IMR-90 (cell line): ENCODE results near the gene UNC13B. TPM values are rescaled to one million over a fixed set of nuclear protein-coding genes. Genes with fewer than 3 reads are reported as not detected.

Experiments
- ATAC-seq: fragments of 200-7000 bp; cut with Tn5 transposase; 2 replicates; pipeline ENCODE4 v1.9.1; 2020; ENCODE audit warnings: low read depth, mild to moderate bottlenecking, moderate library complexity
- BruUV-seq: library from RNA; stranded (reverse); fragments of 400-500 nt; replicated peaks from 2 replicates; lab custom pipeline; 2021; lab: Mats Ljungman, UMichigan
- CTCF ChIA-PET: fragments of 300-600 bp; formaldehyde crosslinking; extraction: SDS; loops from one replicate; lab custom pipeline; 2021; ENCODE audit warnings: antibody characterized with exemption; lab: Yijun Ruan, JAX
- POLR2A ChIA-PET: fragments of 300-600 bp; sonication (Branson Sonifier 250); formaldehyde crosslinking; loops from one replicate; lab custom pipeline; 2022; ENCODE audit warnings: antibody characterized with exemption; ENCODE audit not compliant: unreplicated experiment; lab: Charles Lee
- DNase-seq: peaks from one replicate; pipeline ENCODE4 v3.0.0; 2013
- H2AFZ ChIP-seq: replicated peaks from 2 replicates; pipeline ENCODE3; 2013; ENCODE audit warnings: low read length, mild to moderate bottlenecking; ENCODE audit not compliant: poor library complexity
- H2AK5ac ChIP-seq: 2 replicates; pipeline ENCODE4 v1.6.1; 2013; ENCODE audit warnings: low read depth, low read length, inconsistent platforms
- H2AK9ac ChIP-seq: replicated peaks from 2 replicates; pipeline ENCODE3; 2013; ENCODE audit warnings: mild to moderate bottlenecking, low read depth, low read length, moderate library complexity; ENCODE audit not compliant: poor library complexity
- H2BK120ac ChIP-seq: 2 replicates; pipeline ENCODE4 v1.6.1; 2013; ENCODE audit warnings: low read depth, low read length, inconsistent platforms
- H2BK15ac ChIP-seq: 3 replicates; pipeline ENCODE4 v1.6.1; 2013; ENCODE audit warnings: low read depth, low read length, inconsistent platforms
- H2BK20ac ChIP-seq: 2 replicates; pipeline ENCODE4 v1.6.1; 2013; ENCODE audit warnings: low read depth, mild to moderate bottlenecking, inconsistent platforms, low read length, moderate library complexity
- H2BK5ac ChIP-seq: 2 replicates; pipeline ENCODE4 v1.6.1; 2013; ENCODE audit warnings: mild to moderate bottlenecking, low read depth, low read length, inconsistent platforms; ENCODE audit not compliant: poor library complexity, severe bottlenecking
- H3K14ac ChIP-seq: replicated peaks from 2 replicates; pipeline ENCODE4 v1.6.1; 2013; ENCODE audit warnings: low read depth, low read length, inconsistent platforms
- H3K18ac ChIP-seq: 2 replicates; pipeline ENCODE4 v1.6.1; 2013; ENCODE audit warnings: low read depth, low read length, control low read depth
- H3K23ac ChIP-seq: 2 replicates; pipeline ENCODE4 v1.6.1; 2013; ENCODE audit warnings: low read depth, low read length, inconsistent platforms
- H3K27ac ChIP-seq: 2 replicates; pipeline ENCODE4 v1.5.1; 2013; ENCODE audit warnings: mild to moderate bottlenecking, control low read depth, low read length; ENCODE audit not compliant: insufficient read depth
- H3K27me3 ChIP-seq: 2 replicates; pipeline ENCODE4 v1.6.1; 2013; ENCODE audit warnings: low read length; ENCODE audit not compliant: control insufficient read depth, insufficient read depth
- H3K36me3 ChIP-seq: 2 replicates; pipeline ENCODE4 v1.6.1; 2013; ENCODE audit warnings: low read length, mixed read lengths; ENCODE audit not compliant: control insufficient read depth, insufficient read depth
- H3K4ac ChIP-seq: 2 replicates; pipeline ENCODE4 v1.6.1; 2013; ENCODE audit warnings: low read depth, low read length, inconsistent platforms
- H3K4me1 ChIP-seq: 2 replicates; pipeline ENCODE4 v1.6.1; 2013; ENCODE audit warnings: low read length, mixed read lengths; ENCODE audit not compliant: control insufficient read depth, insufficient read depth
- H3K4me2 ChIP-seq: 2 replicates; pipeline ENCODE4 v1.6.1; 2013; ENCODE audit warnings: low read depth, mild to moderate bottlenecking, control low read depth, low read length, moderate library complexity
- H3K4me3 ChIP-seq: 2 replicates; pipeline ENCODE4 v1.5.1; 2013; ENCODE audit warnings: low read depth, mild to moderate bottlenecking, control low read depth, low read length, moderate library complexity; ENCODE audit not compliant: insufficient read depth
- H3K56ac ChIP-seq: 2 replicates; pipeline ENCODE4 v1.6.1; 2013; ENCODE audit warnings: low read length, inconsistent platforms; ENCODE audit not compliant: insufficient read depth; ENCODE audit errors: extremely low read depth
- H3K79me1 ChIP-seq, 2 experiments: 2 replicates each; pipeline ENCODE4 v1.6.1; 2013; ENCODE audit warnings: low read length in 2 of 2, inconsistent platforms in 1 of 2, low read depth in 1 of 2
- H3K9ac ChIP-seq: 2 replicates; pipeline ENCODE4 v1.6.1; 2013; ENCODE audit warnings: low read depth, low read length, control low read depth
- H3K9me1 ChIP-seq: 2 replicates; pipeline ENCODE4 v1.6.1; 2013; ENCODE audit warnings: low read length, inconsistent platforms; ENCODE audit not compliant: insufficient read depth
- H3K9me3 ChIP-seq: 2 replicates; pipeline ENCODE4 v1.6.1; 2013; ENCODE audit warnings: low read length; ENCODE audit not compliant: control insufficient read depth, insufficient read depth
- H4K20me1 ChIP-seq: 2 replicates; pipeline ENCODE4 v1.6.1; 2013; ENCODE audit warnings: low read length, inconsistent platforms; ENCODE audit not compliant: insufficient read depth
- H4K5ac ChIP-seq: 2 replicates; pipeline ENCODE4 v1.6.1; 2013; ENCODE audit warnings: mild to moderate bottlenecking, low read depth, low read length, control low read depth
- H4K8ac ChIP-seq, 2 experiments: 2 replicates each; pipeline ENCODE4 v1.6.1; 2013; ENCODE audit warnings: low read depth in 2 of 2, low read length in 2 of 2, control low read depth in 1 of 2, inconsistent platforms in 1 of 2
- H4K91ac ChIP-seq: 2 replicates; pipeline ENCODE4 v1.6.1; 2013; ENCODE audit warnings: low read depth, low read length, inconsistent platforms; ENCODE audit not compliant: insufficient read depth
- BHLHE40 ChIP-seq: fragments of 150-350 bp; IDR thresholded peaks from 2 replicates; pipeline ENCODE4 v1.6.1; 2016; ENCODE audit warnings: mild to moderate bottlenecking, low read depth, low read length
- CEBPB ChIP-seq: IDR thresholded peaks from 2 replicates; pipeline ENCODE4 v1.6.1; 2012; ENCODE audit warnings: low read depth, low read length, improper control_type of control experiment
- CHD1 ChIP-seq: IDR thresholded peaks from 2 replicates; pipeline ENCODE4 v1.6.1; 2012; ENCODE audit warnings: low read depth, low read length, improper control_type of control experiment
- CTCF ChIP-seq: conservative IDR thresholded peaks from 2 replicates; pipeline ENCODE4 v1.5.1; 2012; ENCODE audit warnings: mild to moderate bottlenecking, low read depth, low read length, improper control_type of control experiment
- ELK1 ChIP-seq: fragments of 150-350 bp; IDR thresholded peaks from 2 replicates; pipeline ENCODE4 v1.6.1; 2016; ENCODE audit warnings: low read depth, mild to moderate bottlenecking, low read length, moderate library complexity, borderline replicate concordance
- FOS ChIP-seq: fragments of 150-350 bp; IDR thresholded peaks from 2 replicates; pipeline ENCODE4 v1.6.1; 2016; ENCODE audit warnings: low read depth, low read length
- MAZ ChIP-seq: IDR thresholded peaks from 2 replicates; pipeline ENCODE4 v1.6.1; 2012; ENCODE audit warnings: low read depth, mild to moderate bottlenecking, low read length, improper control_type of control experiment, moderate library complexity, borderline replicate concordance
- MXI1 ChIP-seq: IDR thresholded peaks from 2 replicates; pipeline ENCODE4 v1.6.1; 2012; ENCODE audit warnings: low read depth, mild to moderate bottlenecking, low read length, moderate library complexity, borderline replicate concordance
- NFE2L2 ChIP-seq: fragments of 150-350 bp; IDR thresholded peaks from 2 replicates; pipeline ENCODE4 v1.6.1; 2016; ENCODE audit warnings: low read depth, mild to moderate bottlenecking, low read length
- RAD21 ChIP-seq: IDR thresholded peaks from 2 replicates; pipeline ENCODE4 v1.6.1; 2012; ENCODE audit warnings: low read length, improper control_type of control experiment
- RCOR1 ChIP-seq: IDR thresholded peaks from 2 replicates; pipeline ENCODE4 v1.6.1; 2012; ENCODE audit warnings: mild to moderate bottlenecking, low read length, improper control_type of control experiment; ENCODE audit not compliant: insufficient replicate concordance
- RFX5 ChIP-seq: IDR thresholded peaks from 2 replicates; pipeline ENCODE4 v1.8.0; 2012; ENCODE audit warnings: low read depth, mild to moderate bottlenecking, low read length, moderate library complexity
- USF2 ChIP-seq: fragments of 150-350 bp; IDR thresholded peaks from 2 replicates; pipeline ENCODE4 v1.6.1; 2017; ENCODE audit warnings: mild to moderate bottlenecking, antibody characterized with exemption, low read length, low read depth
- WGBS, 2 experiments: methylation state at CpG; one replicate each; pipeline versions ENCODE4 v1.1.5 to v1.1.7; 2013; ENCODE audit warnings: missing lambda C conversion rate in 2 of 2; ENCODE audit not compliant: insufficient read length in 1 of 2; ENCODE audit errors: extremely low coverage in 2 of 2; 5-methylcytosine and 5-hydroxymethylcytosine counted together
- dilution Hi-C: fragments of 300-500 bp; cut with HindIII; formaldehyde crosslinking; loops from one replicate; pipeline ENCODE4 v1.14.3; 2018; ENCODE audit warnings: low sequenced_read_pairs; ENCODE audit not compliant: unreplicated experiment
- in situ Hi-C: fragments of 300-500 bp; cut with MboI; formaldehyde crosslinking; loops from 3 replicates; pipeline ENCODE4 v1.14.3; 2019; ENCODE audit warnings: low sequenced_read_pairs, inconsistent platforms, mixed read lengths
- intact Hi-C: fragments of 100-400 bp; cut with micrococcal nuclease; formaldehyde crosslinking; loops from 2 replicates; pipeline ENCODE4 v1.10.0; 2022
- polyA plus RNA-seq, 3 experiments: library from polyadenylated mRNA; depleted of rRNA; stranded (reverse); fragments of >200 nt; gene quantifications; 2 replicates each; pipeline ENCODE4 v1.2.3, GENCODE V29; 2012; ENCODE audit warnings: low replicate concordance in 1 of 3
- total RNA-seq: library from RNA; depleted of rRNA; stranded (reverse); fragments of >200 nt; gene quantifications from 2 replicates; pipeline ENCODE4 v1.2.3, GENCODE V29; 2012

Gene UNC13B
- total and polyA plus RNA-seq, 2 of the 4 experiments (the other 2 are of a cell fraction) = 7.5 to 14.3 TPM

DNA sequence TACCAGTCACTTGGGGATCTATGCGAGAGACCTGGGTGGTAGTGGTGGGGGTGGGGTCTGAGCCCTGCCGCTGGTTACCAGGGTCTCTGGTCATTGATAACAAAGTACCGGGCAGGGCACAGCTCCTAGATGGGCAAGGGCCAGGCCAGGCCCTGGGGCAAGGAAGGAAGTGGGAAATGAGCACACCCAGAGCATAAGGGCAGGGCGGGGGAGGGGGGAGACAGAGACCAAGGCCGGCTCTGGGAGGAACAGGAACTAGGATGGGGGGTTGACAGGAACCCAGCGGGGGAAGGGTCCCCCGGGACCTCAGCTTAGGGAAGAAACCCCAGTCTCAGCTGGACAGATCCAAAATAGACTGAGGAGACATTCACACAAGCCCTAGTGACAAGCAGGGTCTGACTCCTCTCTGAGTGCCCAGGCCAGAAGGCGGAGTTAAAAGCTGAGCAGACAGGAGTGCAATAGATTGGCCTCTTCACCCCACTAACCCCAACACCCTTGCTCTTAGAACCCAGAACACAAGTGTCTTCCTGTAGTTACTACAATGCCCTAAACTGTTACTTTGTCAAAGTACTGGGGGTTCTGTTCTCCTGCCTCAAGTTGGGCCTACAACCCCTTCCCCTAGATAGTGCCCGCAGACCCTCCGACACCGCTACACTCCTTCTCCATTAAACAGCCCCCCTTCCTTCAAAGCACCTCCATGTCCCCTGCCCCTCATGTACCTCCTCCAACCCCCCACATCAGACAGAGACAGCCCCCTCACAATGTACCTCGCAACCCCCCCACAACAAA, 46.8 kb upstream of the UNC13B start:
- Histone ChIP-seq H3K18ac (peak overlapping the region; percentile 18), H4K20me1 (peaks cover 12% of the 10 kb centered on the region; the same call in 1 of the 2 replicates), H2AFZ (peak overlapping the region; percentile 91), H3K23ac (peak overlapping the region; percentile 73), H3K36me3 (no peaks in the 10 kb centered on the region), H3K4me3 (peak overlapping the region; percentile 88), H4K91ac (peak overlapping the region; percentile 94), H3K4me1 (peaks cover 22% of the 10 kb centered on the region), H2BK5ac (peak overlapping the region; percentile 87), H3K4me2 (peak overlapping the region; percentile 98), H3K9me1 (peaks cover 6% of the 10 kb centered on the region), H3K27me3 (no peaks in the 10 kb centered on the region), H3K4ac (peak overlapping the region; percentile 86), H2BK15ac (peak overlapping the region; percentile 92; the same call in 2 of the 3 replicates), H3K79me1 (peaks cover 16 to 42% of the 10 kb centered on the region in 2 experiments; a peak in 3 of 4 replicates), H3K14ac (peak overlapping the region; percentile 94), H3K9ac (peak overlapping the region; percentile 80), H2BK120ac (peak overlapping the region; percentile 83), H2AK5ac (peak overlapping the region; percentile 90), H3K9me3 (no peaks in the 10 kb centered on the region), H3K56ac (peak overlapping the region; percentile 84; the same call in 1 of the 2 replicates), H3K27ac (peak overlapping the region; percentile 85), H2AK9ac (peak overlapping the region; percentile 99), H4K8ac (peak overlapping the region; percentile 76 to 77), H2BK20ac (peak overlapping the region; percentile 57), H4K5ac (peak overlapping the region; percentile 76)
- intact Hi-C loops (loop anchor here (5.0 kb wide), 2 partner anchors 162 to 487 kb away; no protein-coding TSS in a partner anchor), in situ Hi-C loops (loop anchor here (5.0 kb wide), 2 partner anchors 362 to 437 kb away; no protein-coding TSS in a partner anchor), dilution Hi-C loops (no loop called here)
- BruUV-seq = no TSS peak
- CTCF ChIA-PET = interaction anchor here (0.6 to 1.2 kb wide), 2 partner anchors 145 to 270 kb away, joined by 4 to 6 read pairs; no protein-coding TSS in a partner anchor
- DNase-seq = no peak
- POLR2A ChIA-PET = no interaction called here
- WGBS, 2 experiments = 20% methylated on average over 3 of the region's 12 CpGs; no CpG with 5 or more reads in 1 of the 2 experiments
- ATAC-seq = no peak
- no peak for TF ChIP-seq CHD1
- no peak for TF ChIP-seq RCOR1
- TF ChIP-seq FOS = no peak
- TF ChIP-seq USF2 = no peak
- TF ChIP-seq RAD21 = no peak
- no peak for TF ChIP-seq MXI1
- no peak for TF ChIP-seq CTCF
- TF ChIP-seq MAZ = no peak
- no peak for TF ChIP-seq BHLHE40
- TF ChIP-seq NFE2L2 = no peak
- TF ChIP-seq RFX5 = no peak
- no peak for TF ChIP-seq CEBPB
- TF ChIP-seq ELK1 = no peak
